Mesangial cell (primary cell): ENCODE results near the gene FEZF2. TPM values are rescaled to one million over a fixed set of nuclear protein-coding genes. Genes with fewer than 3 reads are reported as not detected.

Source experiments
- total RNA-seq: library from RNA; depleted of rRNA; stranded (reverse); fragments of >200 nt; gene quantifications from 2 replicates; pipeline ENCODE4 v1.2.3, GENCODE V29; 2015

FEZF2 gene
- total RNA-seq: not detected in 2 replicates

DNA sequence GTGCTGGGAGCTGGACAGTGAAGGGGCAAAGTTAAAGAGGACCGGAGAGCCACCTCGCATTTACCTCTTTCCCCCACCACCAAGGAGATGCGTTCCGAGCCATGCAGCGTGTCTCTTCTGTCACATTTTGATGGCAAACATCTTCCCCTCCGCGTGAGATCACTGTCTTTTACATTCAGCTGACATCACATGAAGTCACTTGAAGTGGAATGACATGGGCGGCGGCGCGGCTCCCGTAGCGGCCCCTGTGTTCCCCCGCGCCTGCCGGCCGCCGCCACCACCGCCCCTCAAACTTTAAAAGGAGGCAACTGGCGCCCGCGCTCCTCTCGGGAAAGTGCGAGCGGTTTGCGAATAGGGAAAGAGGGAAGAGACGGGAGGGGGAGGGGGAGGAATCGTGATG, at the start of gene FEZF2:
TSS of gene FEZF2 (minus strand) at position 336 of the 400 bp plus-strand sequence. CDS start 682 bp downstream, outside the sequence.

